ENCODE measurements around the gene ADAT1.
A peak's percentile ranks its signal among the peaks of the same experiment; 100 is the strongest.

DNA sequence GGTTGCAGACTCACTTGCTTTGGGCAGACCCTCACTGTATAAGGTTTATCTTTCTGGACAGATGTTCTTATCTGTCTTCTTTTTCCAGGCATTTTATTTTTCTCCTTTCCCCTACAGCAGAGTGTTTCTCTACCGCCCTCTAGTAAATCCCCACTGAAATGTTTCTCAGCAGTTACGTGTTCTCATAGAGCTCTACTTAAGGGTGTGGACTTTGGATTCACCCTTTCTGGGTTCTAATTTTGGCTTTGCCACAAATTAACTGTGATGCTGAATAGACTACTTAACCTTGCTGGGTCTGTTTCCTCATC lies 2.0 kb downstream of the ADAT1 start:
- TF ChIP-seq ZNF423 (tag by site-specific recombination; IDR thresholded peaks at IDR 0.05) (no peak), ZNF155 (tag by site-specific recombination; IDR thresholded peaks at IDR 0.05) (no peak), ZNF529 (tag by site-specific recombination; IDR thresholded peaks at IDR 0.05; ENCODE audit: insufficient replicate concordance) (no peak)
- TF ChIP-seq, protein P1, sequence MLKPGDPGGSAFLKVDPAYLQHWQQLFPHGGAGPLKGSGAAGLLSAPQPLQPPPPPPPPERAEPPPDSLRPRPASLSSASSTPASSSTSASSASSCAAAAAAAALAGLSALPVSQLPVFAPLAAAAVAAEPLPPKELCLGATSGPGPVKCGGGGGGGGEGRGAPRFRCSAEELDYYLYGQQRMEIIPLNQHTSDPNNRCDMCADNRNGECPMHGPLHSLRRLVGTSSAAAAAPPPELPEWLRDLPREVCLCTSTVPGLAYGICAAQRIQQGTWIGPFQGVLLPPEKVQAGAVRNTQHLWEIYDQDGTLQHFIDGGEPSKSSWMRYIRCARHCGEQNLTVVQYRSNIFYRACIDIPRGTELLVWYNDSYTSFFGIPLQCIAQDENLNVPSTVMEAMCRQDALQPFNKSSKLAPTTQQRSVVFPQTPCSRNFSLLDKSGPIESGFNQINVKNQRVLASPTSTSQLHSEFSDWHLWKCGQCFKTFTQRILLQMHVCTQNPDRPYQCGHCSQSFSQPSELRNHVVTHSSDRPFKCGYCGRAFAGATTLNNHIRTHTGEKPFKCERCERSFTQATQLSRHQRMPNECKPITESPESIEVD (tag by site-specific recombination; IDR thresholded peaks at IDR 0.05) = no peak
- TF ChIP-seq, protein P2, sequence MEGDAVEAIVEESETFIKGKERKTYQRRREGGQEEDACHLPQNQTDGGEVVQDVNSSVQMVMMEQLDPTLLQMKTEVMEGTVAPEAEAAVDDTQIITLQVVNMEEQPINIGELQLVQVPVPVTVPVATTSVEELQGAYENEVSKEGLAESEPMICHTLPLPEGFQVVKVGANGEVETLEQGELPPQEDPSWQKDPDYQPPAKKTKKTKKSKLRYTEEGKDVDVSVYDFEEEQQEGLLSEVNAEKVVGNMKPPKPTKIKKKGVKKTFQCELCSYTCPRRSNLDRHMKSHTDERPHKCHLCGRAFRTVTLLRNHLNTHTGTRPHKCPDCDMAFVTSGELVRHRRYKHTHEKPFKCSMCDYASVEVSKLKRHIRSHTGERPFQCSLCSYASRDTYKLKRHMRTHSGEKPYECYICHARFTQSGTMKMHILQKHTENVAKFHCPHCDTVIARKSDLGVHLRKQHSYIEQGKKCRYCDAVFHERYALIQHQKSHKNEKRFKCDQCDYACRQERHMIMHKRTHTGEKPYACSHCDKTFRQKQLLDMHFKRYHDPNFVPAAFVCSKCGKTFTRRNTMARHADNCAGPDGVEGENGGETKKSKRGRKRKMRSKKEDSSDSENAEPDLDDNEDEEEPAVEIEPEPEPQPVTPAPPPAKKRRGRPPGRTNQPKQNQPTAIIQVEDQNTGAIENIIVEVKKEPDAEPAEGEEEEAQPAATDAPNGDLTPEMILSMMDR (tag by site-specific recombination; IDR thresholded peaks at IDR 0.05) = peak; percentile 64
